ENCODE results near the gene PNLIP.

DNA sequence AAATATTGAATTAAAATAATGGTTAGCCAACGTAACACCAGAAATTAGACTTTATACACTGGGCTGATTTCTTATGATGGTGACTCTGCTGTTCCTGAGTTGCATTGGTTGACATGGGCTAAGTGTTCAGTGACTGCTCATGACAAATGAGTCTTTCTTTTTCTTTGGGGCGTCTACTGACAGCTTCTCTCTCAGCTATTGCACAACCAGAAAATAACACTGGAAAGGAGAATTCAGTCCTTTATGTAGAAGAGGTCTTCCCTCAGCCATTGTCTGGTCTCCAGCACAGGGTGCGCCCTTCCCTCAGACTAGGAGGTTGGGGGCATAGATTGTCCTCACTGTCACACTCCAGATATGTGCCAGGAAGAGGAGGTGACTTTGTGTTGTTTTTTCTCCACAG, 21.6 kb downstream of the PNLIP start:
- TF ChIP-seq, protein P1, sequence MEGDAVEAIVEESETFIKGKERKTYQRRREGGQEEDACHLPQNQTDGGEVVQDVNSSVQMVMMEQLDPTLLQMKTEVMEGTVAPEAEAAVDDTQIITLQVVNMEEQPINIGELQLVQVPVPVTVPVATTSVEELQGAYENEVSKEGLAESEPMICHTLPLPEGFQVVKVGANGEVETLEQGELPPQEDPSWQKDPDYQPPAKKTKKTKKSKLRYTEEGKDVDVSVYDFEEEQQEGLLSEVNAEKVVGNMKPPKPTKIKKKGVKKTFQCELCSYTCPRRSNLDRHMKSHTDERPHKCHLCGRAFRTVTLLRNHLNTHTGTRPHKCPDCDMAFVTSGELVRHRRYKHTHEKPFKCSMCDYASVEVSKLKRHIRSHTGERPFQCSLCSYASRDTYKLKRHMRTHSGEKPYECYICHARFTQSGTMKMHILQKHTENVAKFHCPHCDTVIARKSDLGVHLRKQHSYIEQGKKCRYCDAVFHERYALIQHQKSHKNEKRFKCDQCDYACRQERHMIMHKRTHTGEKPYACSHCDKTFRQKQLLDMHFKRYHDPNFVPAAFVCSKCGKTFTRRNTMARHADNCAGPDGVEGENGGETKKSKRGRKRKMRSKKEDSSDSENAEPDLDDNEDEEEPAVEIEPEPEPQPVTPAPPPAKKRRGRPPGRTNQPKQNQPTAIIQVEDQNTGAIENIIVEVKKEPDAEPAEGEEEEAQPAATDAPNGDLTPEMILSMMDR (IDR thresholded peaks at IDR 0.05; ENCODE audit: low read depth, low read length) = no peak
- TF ChIP-seq POLR2A (IDR thresholded peaks at IDR 0.05; ENCODE audit: extremely low read depth, insufficient read length) = no peak
- TF ChIP-seq, protein P2, sequence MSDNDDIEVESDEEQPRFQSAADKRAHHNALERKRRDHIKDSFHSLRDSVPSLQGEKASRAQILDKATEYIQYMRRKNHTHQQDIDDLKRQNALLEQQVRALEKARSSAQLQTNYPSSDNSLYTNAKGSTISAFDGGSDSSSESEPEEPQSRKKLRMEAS (IDR thresholded peaks at IDR 0.05; ENCODE audit: low read depth, low read length) = no peak

All from NB4 (cell line).